ENCODE results near the gene GALNT17.

Gene GALNT17

DNA sequence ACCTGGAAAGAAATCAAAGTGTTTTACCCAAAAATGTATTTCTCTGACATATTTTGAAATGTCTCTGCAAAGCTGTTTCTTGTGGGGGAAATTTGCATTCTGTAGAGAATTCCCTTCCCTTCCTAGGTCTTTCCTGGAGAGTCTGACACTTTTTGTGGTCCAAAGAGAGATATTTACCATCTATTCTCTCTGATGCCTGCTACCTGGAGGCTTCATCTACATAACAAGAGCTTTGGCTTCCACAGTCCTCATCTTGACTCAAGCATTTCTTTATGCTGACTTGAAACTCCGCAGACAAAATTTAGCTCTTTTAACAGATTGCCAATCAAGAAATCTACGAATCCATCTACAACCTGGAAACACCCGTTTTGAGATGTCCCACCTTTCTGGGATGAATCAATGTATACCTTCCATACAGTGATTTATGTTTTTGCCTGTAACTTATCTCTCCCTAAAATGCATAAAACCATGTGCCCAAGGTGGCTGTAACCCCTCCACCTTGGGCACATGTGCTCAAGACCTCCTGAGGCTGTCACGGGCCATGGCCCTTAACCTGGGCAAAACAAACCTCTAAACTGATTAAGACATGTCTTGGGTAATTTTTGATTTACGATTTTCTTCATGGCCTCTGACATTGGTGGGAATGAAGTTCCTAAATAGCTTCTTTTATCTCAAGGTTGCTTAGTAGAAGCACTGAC lies 334.7 kb downstream of the GALNT17 start:
- DNase-seq: no peak

- no peak for DNase-seq
Observed at GRCh38 chr7:71470326-71470725, 338.4 kb downstream of the GALNT17 start.

- DNase-seq: no peak
Observed at GRCh38 chr7:71470830-71471229, 338.9 kb downstream of the GALNT17 start.

GRCh38 chr7:71472962-71473361 lies 341.0 kb downstream of the GALNT17 start:
- no peak for DNase-seq

- DNase-seq: no peak
Observed at GRCh38 chr7:71473366-71473967, 341.5 kb downstream of the GALNT17 start.

- DNase-seq: peak; percentile 35
Observed at GRCh38 chr7:71477441-71477840, 345.5 kb downstream of the GALNT17 start.

GRCh38 chr7:71479231-71479630 lies 347.3 kb downstream of the GALNT17 start:
- DNase-seq: no peak

DNA sequence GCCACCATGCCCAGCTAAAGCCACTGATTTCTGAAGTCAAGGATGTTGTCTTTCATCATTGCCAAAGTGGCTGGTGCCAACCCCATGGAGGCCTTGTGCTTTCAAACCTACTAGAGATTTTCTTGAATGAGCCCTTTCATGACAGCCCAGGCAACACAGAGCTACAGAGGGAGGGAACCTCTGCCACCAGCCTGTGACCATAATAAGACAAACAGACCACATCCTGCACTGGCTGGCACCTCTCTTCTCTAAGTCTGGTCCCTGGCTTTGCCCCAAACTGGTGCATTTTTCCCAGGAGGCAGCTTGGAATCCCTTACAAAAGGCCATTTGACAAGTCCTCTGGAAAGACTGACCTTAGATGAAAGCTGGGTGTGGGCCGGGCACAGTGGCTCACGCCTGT lies 348.8 kb downstream of the GALNT17 start:
- DNase-seq: peak; percentile 19

DNA sequence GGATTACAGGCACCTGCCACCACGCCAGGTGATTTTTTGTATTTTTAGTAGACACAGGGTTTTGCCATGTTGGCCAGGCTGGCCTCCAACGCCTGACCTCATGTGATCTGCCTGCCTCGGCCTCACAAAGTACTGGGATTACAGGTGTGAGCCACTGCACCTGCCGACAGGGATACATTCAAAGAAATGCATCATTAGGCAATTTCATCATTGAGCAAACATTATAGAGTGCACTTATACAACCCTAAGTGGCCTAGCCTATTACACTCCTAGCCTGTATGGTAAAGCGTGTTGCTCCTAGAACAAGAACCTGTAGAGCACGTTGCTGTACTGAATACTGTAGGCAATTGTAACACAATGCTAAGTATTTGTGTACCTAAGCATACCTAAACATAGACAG lies 350.3 kb downstream of the GALNT17 start:
- no peak for DNase-seq

- peak; percentile 89 for DNase-seq
Observed at GRCh38 chr7:71484380-71484779, 352.4 kb downstream of the GALNT17 start.

DNA sequence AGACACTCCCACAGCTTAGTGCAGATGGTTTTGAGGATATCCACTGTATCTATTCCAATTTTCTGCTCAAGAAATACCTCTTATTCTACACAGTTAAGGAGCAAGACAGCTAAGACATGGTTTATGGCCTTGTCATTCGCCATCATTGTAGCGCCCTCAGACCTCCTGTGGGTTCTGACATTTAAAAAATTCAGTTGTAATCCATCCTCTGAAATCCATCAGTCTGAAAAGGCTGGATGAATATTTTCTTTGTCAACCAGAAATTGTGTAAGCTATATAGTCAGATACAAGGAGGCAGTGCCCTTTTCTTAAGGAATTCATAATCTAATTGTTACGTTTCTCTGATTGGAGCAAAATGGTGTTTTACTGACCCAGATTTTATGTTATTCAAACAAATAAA lies 353.6 kb downstream of the GALNT17 start:
- peak; percentile 95 for DNase-seq

DNA sequence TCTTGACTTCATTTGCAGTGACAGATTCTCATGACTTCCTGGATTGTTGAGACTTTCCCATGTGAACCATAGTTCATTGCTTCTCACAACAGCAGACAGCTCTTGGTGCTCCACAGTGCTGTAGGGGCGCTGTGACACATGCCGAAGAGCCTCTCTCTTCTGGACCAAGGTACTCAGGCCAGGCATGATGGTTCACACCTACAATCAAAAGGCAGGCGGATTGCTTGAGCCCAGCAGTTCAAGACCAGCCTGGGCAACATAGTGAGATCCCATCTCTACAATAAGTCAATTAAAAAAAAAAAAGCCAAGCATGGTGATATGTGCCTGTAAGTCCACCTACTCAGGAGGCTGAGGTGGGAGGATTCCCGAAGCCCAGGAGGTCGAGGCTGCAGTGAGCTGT lies 354.5 kb downstream of the GALNT17 start:
- peak; percentile 25 for DNase-seq

DNA sequence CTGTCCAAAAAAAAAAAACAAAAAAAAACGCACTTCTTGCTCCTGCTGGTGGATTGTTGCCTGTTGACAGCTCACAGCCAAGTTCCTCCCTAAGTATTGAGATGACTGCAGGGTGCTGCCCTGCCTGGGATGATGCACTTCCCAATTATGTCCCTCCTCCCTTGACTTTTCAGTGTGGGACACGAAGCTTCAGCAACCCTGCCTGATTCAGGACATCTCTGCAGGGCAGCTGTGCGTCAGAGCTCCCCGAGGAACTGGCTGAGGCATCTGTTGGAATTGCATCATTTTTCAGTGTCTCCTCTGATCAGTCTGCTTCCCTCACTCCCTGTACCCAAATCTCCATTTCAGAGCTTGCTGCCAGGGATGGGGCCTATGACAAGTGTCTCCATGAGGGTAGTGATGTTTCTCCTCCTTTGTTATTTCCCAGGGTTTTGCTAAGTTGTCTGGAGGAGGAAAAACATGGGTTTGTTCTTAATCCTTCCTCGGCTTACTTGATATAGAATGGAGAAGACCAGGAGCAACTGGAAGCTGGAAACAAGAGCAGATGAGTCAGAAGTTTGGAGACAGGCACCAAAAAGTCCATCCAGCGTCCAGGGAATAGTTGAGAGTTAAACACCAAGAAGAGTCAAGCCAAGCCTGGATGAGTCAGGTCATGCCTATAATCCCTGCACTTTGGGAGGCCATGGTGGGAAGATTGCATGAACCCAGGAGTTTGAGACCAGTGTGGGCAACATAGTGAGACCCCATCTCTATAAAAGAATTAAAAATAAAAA lies 355.1 kb downstream of the GALNT17 start:
- peak; percentile 100 for DNase-seq

- peak; percentile 97 for DNase-seq
Observed at GRCh38 chr7:71488308-71488707, 356.4 kb downstream of the GALNT17 start.

DNA sequence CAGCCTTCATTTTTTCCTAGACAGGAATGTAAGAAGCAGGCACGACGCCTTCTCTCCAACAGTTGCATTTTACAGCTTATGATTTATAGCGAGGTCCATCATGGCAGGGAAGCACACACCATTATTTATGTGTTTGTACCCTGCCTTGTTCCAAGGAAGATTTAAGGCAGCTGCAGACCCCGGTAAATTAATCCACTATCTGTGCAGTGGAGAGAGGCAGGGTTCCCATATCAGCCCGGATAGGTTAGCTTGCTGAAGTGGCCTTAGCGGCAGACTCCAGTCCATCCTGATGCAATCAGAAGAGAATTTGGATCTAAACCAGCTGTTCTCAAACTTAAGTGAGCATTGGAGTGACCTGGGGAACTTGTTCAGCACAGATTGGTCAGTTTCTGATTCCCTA lies 359.4 kb downstream of the GALNT17 start:
- peak; percentile 45 for DNase-seq

GRCh38 chr7:71495828-71496227 lies 363.9 kb downstream of the GALNT17 start:
- no peak for DNase-seq

GRCh38 chr7:71497256-71497946 lies 365.5 kb downstream of the GALNT17 start:
- no peak for DNase-seq

- no peak for DNase-seq
Observed at GRCh38 chr7:71498381-71498780, 366.4 kb downstream of the GALNT17 start.

DNA sequence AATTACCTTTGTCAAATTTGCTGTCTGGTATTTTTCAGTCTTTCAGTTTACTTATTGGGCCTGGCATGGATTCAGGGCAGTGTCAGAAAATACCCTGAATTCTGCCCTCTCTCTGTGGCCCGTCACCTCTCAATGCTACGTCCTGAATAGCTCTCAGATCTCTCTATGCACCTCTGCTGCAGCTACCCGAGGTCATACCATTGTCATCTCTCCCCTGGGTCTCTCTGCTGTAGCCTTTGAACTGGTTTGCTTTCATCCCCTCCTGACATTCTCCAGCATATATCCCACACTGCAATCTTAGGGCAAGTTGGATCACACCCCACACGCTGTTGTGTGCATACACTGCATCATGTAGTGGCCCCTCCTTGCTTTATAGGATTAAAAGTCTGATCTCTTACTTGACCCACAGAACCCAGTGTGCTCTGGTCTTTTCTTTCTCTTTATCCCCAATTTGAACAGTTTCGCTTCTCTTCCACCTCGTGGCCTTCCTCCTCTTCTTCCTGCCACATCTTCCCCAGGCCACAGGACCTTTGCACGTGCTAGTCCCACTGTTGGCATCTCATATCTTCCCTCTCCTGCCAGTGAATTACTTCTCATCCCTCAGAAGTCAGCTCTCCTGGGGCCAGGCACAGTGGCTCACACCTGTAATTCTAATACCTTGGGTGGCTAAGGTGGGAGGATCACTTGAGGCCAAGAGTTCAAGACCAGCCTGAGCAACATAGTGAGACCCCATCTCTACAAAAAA lies 372.9 kb downstream of the GALNT17 start:
- no peak for DNase-seq

GRCh38 chr7:71506822-71507221 lies 374.9 kb downstream of the GALNT17 start:
- no peak for DNase-seq

DNA sequence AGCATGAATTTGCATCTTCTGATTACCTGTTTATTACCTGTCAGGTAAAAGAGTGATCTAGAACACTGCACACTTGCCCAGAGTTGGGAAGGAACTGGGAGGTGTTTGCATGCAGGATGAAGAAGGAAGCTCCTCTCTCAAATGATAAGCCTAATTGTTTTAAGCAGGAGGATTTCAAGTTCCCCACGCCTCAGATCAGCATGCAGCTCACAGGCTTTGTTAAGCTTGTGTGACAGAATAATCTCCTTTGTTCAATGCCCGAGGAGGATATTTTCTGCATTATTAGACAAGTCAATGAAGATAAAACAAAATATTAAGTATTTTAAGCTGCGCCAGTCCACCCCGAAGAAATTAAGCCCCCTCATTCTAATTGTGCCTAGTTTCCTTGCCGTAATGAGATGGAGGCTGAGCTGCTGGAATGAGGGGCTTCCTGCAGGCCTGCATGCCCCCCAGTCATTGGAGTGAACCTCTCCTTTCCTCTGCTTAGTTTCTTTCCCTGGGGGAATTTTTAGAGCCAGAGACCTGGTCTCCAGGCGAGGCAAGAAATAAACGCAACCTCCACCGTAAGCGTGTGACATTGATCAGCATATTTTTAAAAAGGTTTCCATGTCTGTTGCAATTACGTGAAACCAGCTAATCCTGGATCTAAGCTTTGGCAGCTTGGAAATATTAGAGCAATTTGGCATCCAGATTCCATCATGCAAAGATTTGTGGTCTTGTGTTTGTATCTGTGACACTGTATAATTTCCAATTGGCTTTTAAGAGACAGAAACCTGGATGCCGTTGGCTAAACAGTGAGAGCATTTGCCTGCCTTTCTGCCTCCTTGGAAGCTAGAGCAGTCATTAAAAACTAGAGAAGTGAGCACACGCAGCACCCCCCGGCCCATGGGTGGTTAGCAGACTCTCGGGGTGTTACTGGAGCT lies 376.0 kb downstream of the GALNT17 start:
- DNase-seq: peak; percentile 53

Measured in fibroblast of skin of scalp (primary cell).